ENCODE results near the gene NRSN1.

- TF ChIP-seq CTCF (IDR thresholded peaks at IDR 0.05) (no peak), POLR2A (IDR thresholded peaks at IDR 0.05) (no peak)
Measured at GRCh38 chr6:24105191-24105590, 20.8 kb upstream of the NRSN1 start.

Data from esophagus squamous epithelium (tissue), 4 donors.